ENCODE data around the gene GNG12. TPM values are rescaled to one million over a fixed set of nuclear protein-coding genes. Genes with fewer than 3 reads are reported as not detected.
A peak's percentile ranks its signal among the peaks of the same experiment; 100 is the strongest.

Gene GNG12
- total and polyA plus RNA-seq, 9 of the 15 experiments (the other 6 are each of a cell fraction or from before 2014, with no cell fraction given): 2.6 to 6.0 (median 4.1) TPM

DNA sequence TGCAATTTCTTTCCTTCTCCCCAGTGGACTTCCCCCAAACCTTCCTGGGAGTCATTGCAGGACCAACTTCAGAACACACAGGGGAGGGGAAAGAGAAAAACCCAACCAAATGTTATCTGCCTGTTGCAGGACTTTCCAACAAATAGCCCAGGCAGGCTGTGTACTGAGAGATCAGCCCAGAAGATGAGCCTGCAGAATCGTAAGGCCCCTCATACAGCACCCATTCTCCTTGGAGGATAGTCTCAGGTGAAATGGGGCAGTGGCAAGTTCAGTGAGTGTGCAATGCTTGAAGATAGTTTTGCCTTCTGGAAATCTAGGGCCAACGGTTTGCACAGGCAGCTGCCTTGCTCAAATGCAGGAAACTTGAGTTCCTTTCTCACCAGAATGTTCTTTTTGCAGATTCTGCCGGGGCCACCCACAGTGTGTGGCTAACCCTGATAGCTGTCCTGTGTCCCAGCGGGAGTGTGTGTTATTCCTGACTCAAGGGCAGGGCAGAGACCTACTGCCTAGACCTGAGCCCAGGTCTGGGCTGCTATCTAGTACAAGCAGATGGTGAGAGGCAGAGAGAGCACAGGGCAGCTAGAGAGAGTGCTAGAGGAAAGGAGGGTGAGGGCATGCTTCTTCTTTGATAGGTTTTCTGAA, 99.5 kb downstream of the GNG12 start (continued):
- TF ChIP-seq SRSF1 (IDR thresholded peaks at IDR 0.05; ENCODE audit: low read depth, low read length) (no peak), NR1H2 (CRISPR knock-in tag; IDR thresholded peaks at IDR 0.05) (0 out of 2 replicates have a peak, but pooled peaks have one; percentile 32), EWSR1 (IDR thresholded peaks at IDR 0.05; ENCODE audit: borderline replicate concordance, low read depth, partially characterized antibody) (no peak), FOXA1 (IDR thresholded peaks at IDR 0.05; ENCODE audit: borderline replicate concordance) (no peak), POLR2AphosphoS5 (IDR thresholded peaks at IDR 0.05; ENCODE audit: control insufficient read depth, insufficient read depth, low read depth, low read length) (peak; percentile 95), ZFP91 (CRISPR knock-in tag; IDR thresholded peaks at IDR 0.05) (no peak), SIRT6 (IDR thresholded peaks at IDR 0.05; ENCODE audit: low read depth, low read length) (no peak), LEF1 (IDR thresholded peaks at IDR 0.05) (peak; percentile 88), KAT8 (IDR thresholded peaks at IDR 0.05; ENCODE audit: low read depth) (no peak), ESRRB (CRISPR knock-in tag; IDR thresholded peaks at IDR 0.05; ENCODE audit: borderline replicate concordance) (no peak), HIVEP1 (CRISPR knock-in tag; IDR thresholded peaks at IDR 0.05) (no peak), ZBTB40 (IDR thresholded peaks at IDR 0.05) (no peak), ZBTB40 (CRISPR knock-in tag; IDR thresholded peaks at IDR 0.05) (no peak), ZNF644 (tag; IDR thresholded peaks at IDR 0.05; ENCODE audit: low read depth) (no peak)
- TF ChIP-seq, protein P1, sequence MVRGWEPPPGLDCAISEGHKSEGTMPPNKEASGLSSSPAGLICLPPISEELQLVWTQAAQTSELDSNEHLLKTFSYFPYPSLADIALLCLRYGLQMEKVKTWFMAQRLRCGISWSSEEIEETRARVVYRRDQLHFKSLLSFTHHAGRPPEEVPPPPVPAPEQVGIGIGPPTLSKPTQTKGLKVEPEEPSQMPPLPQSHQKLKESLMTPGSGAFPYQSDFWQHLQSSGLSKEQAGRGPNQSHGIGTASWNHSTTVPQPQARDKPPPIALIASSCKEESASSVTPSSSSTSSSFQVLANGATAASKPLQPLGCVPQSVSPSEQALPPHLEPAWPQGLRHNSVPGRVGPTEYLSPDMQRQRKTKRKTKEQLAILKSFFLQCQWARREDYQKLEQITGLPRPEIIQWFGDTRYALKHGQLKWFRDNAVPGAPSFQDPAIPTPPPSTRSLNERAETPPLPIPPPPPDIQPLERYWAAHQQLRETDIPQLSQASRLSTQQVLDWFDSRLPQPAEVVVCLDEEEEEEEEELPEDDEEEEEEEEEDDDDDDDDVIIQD (CRISPR knock-in tag; IDR thresholded peaks at IDR 0.05): no peak

Measured in K562 (cell line).